ENCODE measurements around the gene ATP5ME. TPM values are rescaled to one million over a fixed set of nuclear protein-coding genes. Genes with fewer than 3 reads are reported as not detected.

Gene ATP5ME
- total and polyA plus RNA-seq, 2 donors (not counting 1 experiment from before 2014, with no cell fraction given), result 257 to 356 TPM

DNA sequence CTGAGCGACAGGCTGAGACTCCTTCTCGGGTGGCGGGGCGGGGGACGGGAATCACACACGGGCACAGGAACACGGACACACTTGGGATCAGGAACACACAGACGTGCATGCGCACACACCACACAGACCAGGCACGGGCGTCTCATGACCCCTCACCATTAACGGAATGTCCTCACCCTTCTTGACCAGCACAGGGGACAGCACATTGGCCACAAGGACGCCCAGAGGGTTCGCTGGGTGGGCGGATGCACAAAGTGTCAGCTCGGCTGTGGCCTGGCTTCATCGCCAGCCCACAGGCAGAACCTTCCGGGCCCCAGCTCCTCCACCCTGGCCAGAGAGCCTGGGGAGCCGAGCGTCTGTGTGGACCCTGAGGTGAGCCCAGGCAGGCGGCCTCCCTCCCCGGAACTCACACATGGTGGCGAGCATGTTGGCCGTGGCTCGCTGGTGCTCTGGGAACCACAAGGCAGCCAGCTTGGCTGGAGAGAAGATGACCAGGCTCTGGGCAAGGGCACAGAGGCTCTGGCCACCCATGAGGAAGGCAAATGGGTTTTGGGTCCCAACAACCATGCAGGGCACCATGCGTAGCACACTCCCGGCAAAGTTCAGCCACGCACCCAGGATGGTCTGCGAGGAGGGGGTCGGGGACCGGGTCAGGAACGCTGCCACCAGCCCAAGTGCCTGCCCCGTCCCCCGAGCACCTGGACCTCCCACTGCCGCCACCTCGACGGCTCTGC lies 11.8 kb upstream of the ATP5ME start:
- Histone ChIP-seq H3K79me2 (ENCODE audit: control insufficient read depth, insufficient read depth, low read length) (no peaks in the 10 kb centered on the region), H4K20me1 (ENCODE audit: control insufficient read depth, extremely low read depth, insufficient read depth, low read length) (no peaks in the 10 kb centered on the region), H3K4me3 (replicated peaks in 1 of 4; ENCODE audit: control extremely low read depth in 1 of 4, insufficient read depth in 1 of 4, low read depth in 3 of 4, low read length in 4 of 4) (no peak overlapping the region), H3K27ac (ENCODE audit: insufficient read depth, low read length) (no peak overlapping the region), H3K36me3 (ENCODE audit: control insufficient read depth, insufficient read depth, low read length) (no peaks in the 10 kb centered on the region), H3K4me2 (ENCODE audit: extremely low read depth, insufficient read depth, low read length) (no peak overlapping the region), H3K9me3 (ENCODE audit: control insufficient read depth, insufficient read depth, low read depth, low read length) (no peaks in the 10 kb centered on the region), H3K4me1 (ENCODE audit: control insufficient read depth, extremely low read depth, insufficient read depth, low read length) (peaks cover 8% of the 10 kb centered on the region), H3K27me3 (ENCODE audit: control insufficient read depth, insufficient read depth, low read length) (no peaks in the 10 kb centered on the region), H2AFZ (ENCODE audit: low read length) (no peak overlapping the region), H3K9ac (ENCODE audit: insufficient read depth, low read length) (no peak overlapping the region)
- no peak for DNase-seq (ENCODE audit: low read depth in 2 of 2)
- TF ChIP-seq, protein P1, sequence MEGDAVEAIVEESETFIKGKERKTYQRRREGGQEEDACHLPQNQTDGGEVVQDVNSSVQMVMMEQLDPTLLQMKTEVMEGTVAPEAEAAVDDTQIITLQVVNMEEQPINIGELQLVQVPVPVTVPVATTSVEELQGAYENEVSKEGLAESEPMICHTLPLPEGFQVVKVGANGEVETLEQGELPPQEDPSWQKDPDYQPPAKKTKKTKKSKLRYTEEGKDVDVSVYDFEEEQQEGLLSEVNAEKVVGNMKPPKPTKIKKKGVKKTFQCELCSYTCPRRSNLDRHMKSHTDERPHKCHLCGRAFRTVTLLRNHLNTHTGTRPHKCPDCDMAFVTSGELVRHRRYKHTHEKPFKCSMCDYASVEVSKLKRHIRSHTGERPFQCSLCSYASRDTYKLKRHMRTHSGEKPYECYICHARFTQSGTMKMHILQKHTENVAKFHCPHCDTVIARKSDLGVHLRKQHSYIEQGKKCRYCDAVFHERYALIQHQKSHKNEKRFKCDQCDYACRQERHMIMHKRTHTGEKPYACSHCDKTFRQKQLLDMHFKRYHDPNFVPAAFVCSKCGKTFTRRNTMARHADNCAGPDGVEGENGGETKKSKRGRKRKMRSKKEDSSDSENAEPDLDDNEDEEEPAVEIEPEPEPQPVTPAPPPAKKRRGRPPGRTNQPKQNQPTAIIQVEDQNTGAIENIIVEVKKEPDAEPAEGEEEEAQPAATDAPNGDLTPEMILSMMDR (conservative IDR thresholded peaks at IDR 0.05 in 1 of 2, IDR thresholded peaks at IDR 0.05 in 1 of 2; ENCODE audit: low read depth in 1 of 2, low read length in 2 of 2), result no peak
- TF ChIP-seq EZH2 (IDR thresholded peaks at IDR 0.05; ENCODE audit: low read length, missing control alignments), result no peak

DNA sequence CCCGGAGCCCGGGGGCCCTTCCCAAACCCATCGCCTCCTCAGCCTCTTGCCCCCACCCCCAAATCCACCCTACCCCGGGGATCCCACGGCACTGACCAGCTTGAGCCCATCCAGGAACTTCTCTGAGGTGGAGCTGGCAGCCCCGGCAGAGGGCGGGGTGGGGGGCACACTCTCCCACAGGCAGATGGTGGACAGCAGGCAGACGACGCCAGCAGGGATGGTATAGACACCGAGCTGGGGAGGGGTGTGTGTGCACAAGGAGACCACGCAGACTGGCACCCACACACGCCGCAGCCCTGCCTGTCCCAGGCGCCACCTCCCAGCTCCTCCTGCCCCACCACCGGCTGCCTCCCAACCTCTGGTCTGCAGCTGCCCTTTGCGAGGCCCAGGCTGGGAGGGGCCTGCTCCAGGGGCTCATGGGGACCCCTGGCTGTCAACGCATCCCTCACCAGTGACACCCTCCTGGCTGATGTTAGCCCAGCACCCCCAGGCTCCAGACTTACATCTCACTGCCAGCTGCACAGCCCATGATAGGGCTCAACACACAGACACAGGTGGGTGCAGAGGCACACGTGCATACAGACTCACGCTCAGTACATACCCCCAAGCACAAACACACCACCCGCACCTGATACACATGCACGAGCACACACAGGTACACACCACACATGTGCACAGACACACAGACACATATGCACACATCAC lies 10.7 kb upstream of the ATP5ME start:
- H3K4me3 ChIP-seq (replicated peaks in 1 of 4; ENCODE audit: control extremely low read depth in 1 of 4, insufficient read depth in 1 of 4, low read depth in 3 of 4, low read length in 4 of 4), result no peak overlapping the region
- no peak overlapping the region for H3K27ac ChIP-seq (ENCODE audit: insufficient read depth, low read length)

More for the DNA sequence above, 10.7 kb upstream of the ATP5ME start:
- Histone ChIP-seq H3K36me3 (ENCODE audit: control insufficient read depth, insufficient read depth, low read length) (no peaks in the 10 kb centered on the region), H3K79me2 (ENCODE audit: control insufficient read depth, insufficient read depth, low read length) (no peaks in the 10 kb centered on the region), H3K4me1 (ENCODE audit: control insufficient read depth, extremely low read depth, insufficient read depth, low read length) (peaks cover 8% of the 10 kb centered on the region), H3K9ac (ENCODE audit: insufficient read depth, low read length) (no peak overlapping the region), H3K27me3 (ENCODE audit: control insufficient read depth, insufficient read depth, low read length) (no peaks in the 10 kb centered on the region), H3K9me3 (ENCODE audit: control insufficient read depth, insufficient read depth, low read depth, low read length) (no peaks in the 10 kb centered on the region), H4K20me1 (ENCODE audit: control insufficient read depth, extremely low read depth, insufficient read depth, low read length) (no peaks in the 10 kb centered on the region), H3K4me2 (ENCODE audit: extremely low read depth, insufficient read depth, low read length) (no peak overlapping the region), H2AFZ (ENCODE audit: low read length) (no peak overlapping the region)
- TF ChIP-seq EZH2 (IDR thresholded peaks at IDR 0.05; ENCODE audit: low read length, missing control alignments), result no peak
- TF ChIP-seq, protein P1 (conservative IDR thresholded peaks at IDR 0.05 in 1 of 2, IDR thresholded peaks at IDR 0.05 in 1 of 2; ENCODE audit: low read depth in 1 of 2, low read length in 2 of 2), result no peak
- DNase-seq (ENCODE audit: low read depth in 2 of 2), result no peak

Measured in fibroblast of lung (primary cell).